Fibroblast of lung (primary cell): ENCODE measurements around the gene GALNT7. TPM values are rescaled to one million over a fixed set of nuclear protein-coding genes. Genes with fewer than 3 reads are reported as not detected.

Experiments
- DNase-seq, 2 donors: peaks; one replicate each; pipeline versions ENCODE4 v3.0.0 to v3.0.0-alpha.2; 2010; ENCODE audit warnings: low read depth in 2 of 2
- H2AFZ ChIP-seq: 2 replicates; pipeline ENCODE4 v1.5.1; 2012; ENCODE audit warnings: low read length, control low read depth, inconsistent platforms
- H3K27ac ChIP-seq: 2 replicates; pipeline ENCODE4 v1.5.1; 2011; ENCODE audit warnings: low read length, control low read depth; ENCODE audit not compliant: insufficient read depth
- H3K27me3 ChIP-seq: 2 replicates; pipeline ENCODE4 v1.5.1; 2011; ENCODE audit warnings: mild to moderate bottlenecking, low read length; ENCODE audit not compliant: control insufficient read depth, insufficient read depth
- H3K36me3 ChIP-seq: 2 replicates; pipeline ENCODE4 v1.5.1; 2011; ENCODE audit warnings: low read length; ENCODE audit not compliant: control insufficient read depth, insufficient read depth
- H3K4me1 ChIP-seq: 2 replicates; pipeline ENCODE4 v1.5.1; 2011; ENCODE audit warnings: low read length; ENCODE audit not compliant: control insufficient read depth, insufficient read depth; ENCODE audit errors: extremely low read depth
- H3K4me2 ChIP-seq: 2 replicates; pipeline ENCODE4 v1.5.1; 2011; ENCODE audit warnings: low read length, control low read depth; ENCODE audit not compliant: insufficient read depth; ENCODE audit errors: extremely low read depth
- H3K4me3 ChIP-seq, 4 experiments: fragments of 200-600 bp in 1 of 4; sonication (generic) in 1 of 4; replicated peaks in 1 of 4; 2 replicates each; pipeline ENCODE4 v1.5.1; 2011 to 2016; ENCODE audit warnings: low read length in 4 of 4, low read depth in 3 of 4, mild to moderate bottlenecking in 3 of 4, control low read depth in 2 of 4, inconsistent platforms in 1 of 4, mixed read lengths in 1 of 4; ENCODE audit not compliant: insufficient read depth in 1 of 4; ENCODE audit errors: control extremely low read depth in 1 of 4
- H3K79me2 ChIP-seq: 2 replicates; pipeline ENCODE4 v1.5.1; 2012; ENCODE audit warnings: mild to moderate bottlenecking, low read length, inconsistent platforms; ENCODE audit not compliant: control insufficient read depth, insufficient read depth
- H3K9ac ChIP-seq: 2 replicates; pipeline ENCODE4 v1.5.1; 2011; ENCODE audit warnings: mild to moderate bottlenecking, low read length, control low read depth; ENCODE audit not compliant: insufficient read depth
- H3K9me3 ChIP-seq: 2 replicates; pipeline ENCODE4 v1.5.1; 2012; ENCODE audit warnings: low read depth, low read length; ENCODE audit not compliant: control insufficient read depth, insufficient read depth
- H4K20me1 ChIP-seq: 2 replicates; pipeline ENCODE4 v1.5.1; 2011; ENCODE audit warnings: low read length; ENCODE audit not compliant: control insufficient read depth, insufficient read depth; ENCODE audit errors: extremely low read depth
- EZH2 ChIP-seq: IDR thresholded peaks from 2 replicates; pipeline ENCODE4 v1.5.1; 2012; ENCODE audit warnings: low read length, control low read depth, mild to moderate bottlenecking; ENCODE audit errors: missing control alignments
- polyA plus RNA-seq, 2 donors: library from polyadenylated mRNA; depleted of rRNA in 1 of 2; stranded (reverse) in 1 of 2; unstranded in 1 of 2; fragments of >200 nt; gene quantifications; 2 replicates each; pipeline ENCODE4 v1.2.1, GENCODE V29; 2011 to 2012; ENCODE audit warnings: missing spikeins in 1 of 2
- total RNA-seq: library from RNA; depleted of rRNA; stranded (reverse); fragments of >200 nt; gene quantifications from 2 replicates; pipeline ENCODE4 v1.2.1, GENCODE V29; 2014
- TF ChIP-seq, protein P1 (sequence below), 2 donors: IDR thresholded peaks in 1 of 2; conservative IDR thresholded peaks in 1 of 2; 1 replicate in 1 of 2; 2 replicates in 1 of 2; pipeline ENCODE4 v1.5.1; 2011 to 2012; ENCODE audit warnings: low read length in 2 of 2, control low read depth in 1 of 2, inconsistent platforms in 1 of 2, low read depth in 1 of 2, mild to moderate bottlenecking in 1 of 2

GALNT7 gene
- total and polyA plus RNA-seq, 2 donors (not counting 1 experiment from before 2014, with no cell fraction given) = 40.4 to 45.4 TPM

DNA sequence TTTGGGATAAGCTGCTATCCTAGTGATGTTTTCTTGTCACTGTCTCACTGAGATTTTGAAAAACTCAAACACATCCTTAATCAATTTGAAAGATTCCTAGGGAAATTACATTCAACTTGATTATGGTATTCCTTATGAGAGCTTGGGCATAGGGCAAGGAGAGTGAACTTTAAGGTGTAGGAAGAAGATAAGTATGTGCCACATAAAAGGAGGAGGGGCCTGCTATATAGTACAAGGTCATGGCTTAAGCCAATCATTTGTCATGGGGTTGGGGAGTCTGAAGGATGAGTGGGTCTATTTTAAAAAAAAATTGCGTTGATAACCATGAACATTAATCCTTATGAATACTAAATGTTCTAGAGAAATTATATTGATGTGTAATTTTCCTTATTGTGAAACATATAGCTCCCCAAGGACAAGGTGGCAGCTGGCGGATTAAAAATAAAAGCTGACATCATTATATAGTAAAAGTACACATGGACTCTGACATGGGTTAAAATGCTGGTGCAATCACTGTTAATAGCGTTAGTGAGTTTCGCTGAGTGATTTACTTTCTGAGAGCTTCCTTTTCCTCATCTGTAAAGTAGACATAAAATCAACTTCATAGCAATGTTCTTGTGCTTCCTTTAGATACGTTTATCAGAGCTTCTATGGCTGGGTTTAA lies 17.4 kb downstream of the GALNT7 start:
- DNase-seq = peak in 1 of 2 donors; percentile 62
- Histone ChIP-seq H3K9me3 (no peaks in the 10 kb centered on the region), H4K20me1 (no peaks in the 10 kb centered on the region), H2AFZ (no peak overlapping the region), H3K9ac (no peak overlapping the region), H3K4me2 (no peak overlapping the region), H3K4me1 (peaks cover 10% of the 10 kb centered on the region), H3K79me2 (no peaks in the 10 kb centered on the region), H3K36me3 (no peaks in the 10 kb centered on the region), H3K27ac (no peak overlapping the region), H3K27me3 (no peaks in the 10 kb centered on the region), H3K4me3 (no peak overlapping the region)
- TF ChIP-seq EZH2 = no peak
- TF ChIP-seq, protein P1, sequence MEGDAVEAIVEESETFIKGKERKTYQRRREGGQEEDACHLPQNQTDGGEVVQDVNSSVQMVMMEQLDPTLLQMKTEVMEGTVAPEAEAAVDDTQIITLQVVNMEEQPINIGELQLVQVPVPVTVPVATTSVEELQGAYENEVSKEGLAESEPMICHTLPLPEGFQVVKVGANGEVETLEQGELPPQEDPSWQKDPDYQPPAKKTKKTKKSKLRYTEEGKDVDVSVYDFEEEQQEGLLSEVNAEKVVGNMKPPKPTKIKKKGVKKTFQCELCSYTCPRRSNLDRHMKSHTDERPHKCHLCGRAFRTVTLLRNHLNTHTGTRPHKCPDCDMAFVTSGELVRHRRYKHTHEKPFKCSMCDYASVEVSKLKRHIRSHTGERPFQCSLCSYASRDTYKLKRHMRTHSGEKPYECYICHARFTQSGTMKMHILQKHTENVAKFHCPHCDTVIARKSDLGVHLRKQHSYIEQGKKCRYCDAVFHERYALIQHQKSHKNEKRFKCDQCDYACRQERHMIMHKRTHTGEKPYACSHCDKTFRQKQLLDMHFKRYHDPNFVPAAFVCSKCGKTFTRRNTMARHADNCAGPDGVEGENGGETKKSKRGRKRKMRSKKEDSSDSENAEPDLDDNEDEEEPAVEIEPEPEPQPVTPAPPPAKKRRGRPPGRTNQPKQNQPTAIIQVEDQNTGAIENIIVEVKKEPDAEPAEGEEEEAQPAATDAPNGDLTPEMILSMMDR (conservative IDR thresholded peaks at IDR 0.05 in 1 of 2, IDR thresholded peaks at IDR 0.05 in 1 of 2; ENCODE audit: low read depth in 1 of 2, low read length in 2 of 2) = no peak

DNA sequence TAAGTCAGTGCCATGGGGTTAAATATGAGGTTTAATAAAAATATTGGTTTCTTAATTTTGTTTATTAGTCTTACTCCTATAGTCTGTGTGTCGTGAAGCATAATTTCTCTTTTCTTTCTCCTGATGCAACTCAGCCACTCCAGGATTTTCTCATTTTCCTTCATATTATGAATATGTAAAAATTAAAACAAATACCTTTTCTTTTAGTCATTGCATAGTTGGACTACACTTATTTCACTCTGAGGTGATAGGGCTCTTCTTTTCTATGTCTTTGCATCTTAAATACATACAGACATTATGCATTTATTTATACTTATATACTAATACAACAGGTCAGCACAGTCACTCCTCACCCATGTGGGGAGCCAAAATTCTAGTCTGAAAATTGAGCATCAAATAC lies 19.1 kb downstream of the GALNT7 start:
- peak overlapping the region; percentile 30 for H3K4me2 ChIP-seq
- H3K4me1 ChIP-seq = peaks cover 3% of the 10 kb centered on the region
- H3K4me3 ChIP-seq = peak overlapping the region in 1 of 4 experiments; percentile 1
- TF ChIP-seq, protein P1 (conservative IDR thresholded peaks at IDR 0.05 in 1 of 2, IDR thresholded peaks at IDR 0.05 in 1 of 2; ENCODE audit: low read depth in 1 of 2, low read length in 2 of 2) = no peak
- no peak for TF ChIP-seq EZH2
- H3K27ac ChIP-seq = no peak overlapping the region
- no peaks in the 10 kb centered on the region for H3K36me3 ChIP-seq
- no peaks in the 10 kb centered on the region for H3K27me3 ChIP-seq
- no peaks in the 10 kb centered on the region for H3K79me2 ChIP-seq
- no peak overlapping the region for H3K9ac ChIP-seq
- H2AFZ ChIP-seq = no peak overlapping the region
- peak in 1 of 2 donors; percentile 27 for DNase-seq
- no peaks in the 10 kb centered on the region for H4K20me1 ChIP-seq
- no peaks in the 10 kb centered on the region for H3K9me3 ChIP-seq

DNA sequence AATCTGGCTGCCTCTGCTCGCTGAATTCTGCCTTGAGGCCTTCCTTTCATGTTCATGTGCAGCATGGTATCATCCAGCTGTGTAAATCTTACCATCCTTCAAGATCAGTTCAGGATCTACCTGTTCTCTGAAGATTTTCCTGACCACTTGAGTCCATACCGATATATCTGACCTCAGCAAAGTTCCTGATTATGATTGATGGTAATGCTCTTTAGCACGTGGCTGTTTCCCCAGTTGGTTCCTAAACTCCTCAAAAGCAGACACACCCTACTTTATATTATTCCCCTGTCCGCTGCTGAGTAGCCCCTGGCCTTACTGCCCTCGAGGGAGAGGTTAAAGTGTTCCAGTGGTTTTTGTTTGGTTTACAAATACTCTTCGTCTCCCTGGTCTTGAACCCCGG lies 20.0 kb downstream of the GALNT7 start:
- peaks cover 2% of the 10 kb centered on the region for H3K4me1 ChIP-seq
- DNase-seq = no peak

More for the DNA sequence above, 20.0 kb downstream of the GALNT7 start:
- no peak for TF ChIP-seq EZH2
- TF ChIP-seq, protein P1 (conservative IDR thresholded peaks at IDR 0.05 in 1 of 2, IDR thresholded peaks at IDR 0.05 in 1 of 2; ENCODE audit: low read depth in 1 of 2, low read length in 2 of 2) = no peak
- Histone ChIP-seq H2AFZ (no peak overlapping the region), H4K20me1 (no peaks in the 10 kb centered on the region), H3K9ac (no peak overlapping the region), H3K79me2 (no peaks in the 10 kb centered on the region), H3K4me3 (no peak overlapping the region), H3K36me3 (no peaks in the 10 kb centered on the region), H3K9me3 (no peaks in the 10 kb centered on the region), H3K27me3 (no peaks in the 10 kb centered on the region), H3K4me2 (no peak overlapping the region), H3K27ac (no peak overlapping the region)
